Spinal cord (tissue), 10 donors: Measurements from ENCODE around the gene TPM3. TPM values are rescaled to one million over a fixed set of nuclear protein-coding genes. Genes with fewer than 3 reads are reported as not detected.

ENCODE experiments used
- DNase-seq, 6 donors: peaks; one replicate each; pipeline versions ENCODE4 v3.0.0 to v3.0.0-alpha.2; 2013 to 2015; ENCODE audit warnings: low spot score in 6 of 6, low read depth in 4 of 6
- H3K27ac ChIP-seq: one replicate; pipeline ENCODE4 v1.5.1; 2013; ENCODE audit warnings: low read depth, low read length, control low read depth
- H3K27me3 ChIP-seq: one replicate; pipeline ENCODE4 v1.6.1; 2013; ENCODE audit warnings: low read length; ENCODE audit not compliant: control insufficient read depth, insufficient read depth
- H3K36me3 ChIP-seq: one replicate; pipeline ENCODE4 v1.6.1; 2013; ENCODE audit warnings: low read length; ENCODE audit not compliant: control insufficient read depth, insufficient read depth
- H3K4me1 ChIP-seq: one replicate; pipeline ENCODE4 v1.6.1; 2013; ENCODE audit warnings: low read length; ENCODE audit not compliant: control insufficient read depth, insufficient read depth
- H3K4me3 ChIP-seq: one replicate; pipeline ENCODE4 v1.5.1; 2013; ENCODE audit warnings: low read depth, low read length, control low read depth
- H3K9me3 ChIP-seq: one replicate; pipeline ENCODE4 v1.6.1; 2013; ENCODE audit warnings: low read length; ENCODE audit not compliant: control insufficient read depth, insufficient read depth
- WGBS: methylation state at CpG from one replicate; pipeline ENCODE4 v1.1.5; 2013; ENCODE audit warnings: missing lambda C conversion rate; ENCODE audit not compliant: insufficient coverage; 5-methylcytosine and 5-hydroxymethylcytosine counted together
- polyA plus RNA-seq, 2 donors: library from polyadenylated mRNA; unstranded; fragments of 120-200 nt; gene quantifications; one replicate each; pipeline ENCODE4 v1.2.1, GENCODE V29; 2013; ENCODE audit not compliant: insufficient read length in 2 of 2
- total RNA-seq, 2 donors: library from RNA; depleted of rRNA in 1 of 2; stranded (reverse); fragments of 120-200 nt in 1 of 2; fragments of >200 nt in 1 of 2; gene quantifications; one replicate each; pipeline versions ENCODE4 v1.2.3 to v1.2.4, GENCODE V29; 2013 to 2014
- donor health status: healthy.

The TPM3 gene
- total and polyA plus RNA-seq, 4 donors = 147 to 235 (median 193) TPM

GRCh38 chr1:154223621-154224020 lies 31.7 kb upstream of the TPM3 start:
- no peak overlapping the region for H3K27ac ChIP-seq
- peaks cover 3% of the 10 kb centered on the region for H3K4me1 ChIP-seq
- H3K27me3 ChIP-seq = no peaks in the 10 kb centered on the region
- H3K9me3 ChIP-seq = no peaks in the 10 kb centered on the region
- no peak overlapping the region for H3K4me3 ChIP-seq
- peaks cover 23% of the 10 kb centered on the region for H3K36me3 ChIP-seq
- DNase-seq = no peak
- 100% methylated on average over 1 of the region's 2 CpGs for WGBS

DNA sequence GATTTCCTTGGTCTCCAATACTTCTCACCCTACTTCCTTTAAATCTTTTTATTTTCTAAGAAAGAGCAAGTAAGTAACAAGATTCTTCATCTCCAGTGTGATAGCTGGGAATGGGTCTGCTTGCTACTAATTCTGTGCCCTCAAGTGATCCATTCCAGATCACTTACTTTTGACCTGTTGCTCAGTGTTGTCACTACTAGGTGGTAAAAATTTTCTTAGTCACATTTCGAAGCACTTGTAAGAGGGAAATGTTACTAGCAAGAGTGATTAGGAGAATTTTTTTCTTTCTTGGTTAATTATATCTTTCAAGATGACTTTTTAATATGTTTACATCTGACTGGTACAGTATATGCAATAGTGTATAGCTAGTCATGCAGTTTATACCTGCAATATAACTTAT lies 31.0 kb upstream of the TPM3 start:
- H3K27me3 ChIP-seq = no peaks in the 10 kb centered on the region
- DNase-seq = no peak
- peaks cover 3% of the 10 kb centered on the region for H3K4me1 ChIP-seq
- no peak overlapping the region for H3K27ac ChIP-seq
- peaks cover 17% of the 10 kb centered on the region for H3K36me3 ChIP-seq
- no peak overlapping the region for H3K4me3 ChIP-seq
- H3K9me3 ChIP-seq = no peaks in the 10 kb centered on the region
- WGBS = no CpG with 5 or more reads among the region's 1 CpG

GRCh38 chr1:154222518-154222917 lies 30.6 kb upstream of the TPM3 start:
- Histone ChIP-seq H3K4me1 (peaks cover 3% of the 10 kb centered on the region), H3K27me3 (no peaks in the 10 kb centered on the region), H3K9me3 (no peaks in the 10 kb centered on the region), H3K4me3 (peak overlapping the region; percentile 88), H3K36me3 (peaks cover 17% of the 10 kb centered on the region), H3K27ac (no peak overlapping the region)
- WGBS = no CpG with 5 or more reads among the region's 1 CpG
- DNase-seq = no peak

DNA sequence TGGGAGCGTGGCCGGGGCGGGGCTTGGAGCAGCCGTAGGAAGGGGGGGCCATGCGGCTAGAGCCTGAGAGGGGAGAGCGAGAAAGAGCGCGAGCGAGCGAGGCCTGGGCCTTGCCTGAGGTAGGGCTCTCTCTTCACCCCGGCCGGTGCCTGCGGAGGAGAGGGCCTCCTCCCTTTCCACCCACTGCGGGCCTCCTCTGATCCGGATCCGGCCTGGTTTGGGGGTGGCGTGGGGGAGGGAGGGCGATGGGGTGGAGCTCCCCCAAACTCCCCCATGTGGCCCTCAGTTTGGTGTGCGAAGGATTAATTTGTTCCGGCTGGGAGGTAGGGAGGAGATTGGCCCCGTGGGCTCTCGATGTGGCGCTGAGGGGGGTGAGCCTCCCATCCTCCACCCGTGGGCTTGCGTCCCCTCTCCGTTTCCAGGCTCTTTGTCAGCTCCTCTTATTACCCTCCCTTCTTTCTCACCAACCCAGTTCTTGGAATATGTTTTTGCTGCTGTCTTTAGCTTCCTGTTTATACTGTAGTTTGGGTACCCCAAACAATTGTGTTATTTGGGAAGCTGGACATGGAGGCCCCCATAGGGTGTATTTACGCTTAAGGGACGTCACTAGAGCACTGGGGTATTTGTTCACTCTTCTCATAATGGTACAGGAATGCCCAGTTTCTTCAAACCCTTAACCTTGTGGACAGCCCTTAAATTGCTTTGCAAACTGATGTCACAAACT lies 29.5 kb upstream of the TPM3 start:
- DNase-seq = peak in 5 of 6 donors; percentile 8 to 75 (median 29)
- peaks cover 3% of the 10 kb centered on the region for H3K4me1 ChIP-seq
- 0% methylated on average over 4 of the region's 28 CpGs for WGBS
- peaks cover 18% of the 10 kb centered on the region for H3K36me3 ChIP-seq
- peak overlapping the region; percentile 88 for H3K4me3 ChIP-seq
- H3K27ac ChIP-seq = peak overlapping the region; percentile 93
- no peaks in the 10 kb centered on the region for H3K9me3 ChIP-seq
- no peaks in the 10 kb centered on the region for H3K27me3 ChIP-seq

- H3K27ac ChIP-seq = peak overlapping the region; percentile 93
- H3K27me3 ChIP-seq = no peaks in the 10 kb centered on the region
- WGBS = 0% methylated on average over 9 of the region's 33 CpGs
- no peaks in the 10 kb centered on the region for H3K9me3 ChIP-seq
- H3K4me1 ChIP-seq = peaks cover 3% of the 10 kb centered on the region
- DNase-seq = peak in 1 of 6 donors; percentile 28
- peak overlapping the region; percentile 88 for H3K4me3 ChIP-seq
- H3K36me3 ChIP-seq = peaks cover 21% of the 10 kb centered on the region
Observed at GRCh38 chr1:154220970-154221277, 29.0 kb upstream of the TPM3 start.

GRCh38 chr1:154220071-154220969 lies 28.4 kb upstream of the TPM3 start, which contains the start of gene UBAP2L:
Gene UBAP2L (plus strand): TSS chr1:154220955. CDS start chr1:154225124, 4,169 bp downstream.
- DNase-seq = peak; percentile 98 to 100 (median 98)
- peak within 1 kb of the TSS; percentile 97 for H3K27ac ChIP-seq
- peak within 1 kb of the TSS; percentile 88 for H3K4me3 ChIP-seq
- H3K27me3 ChIP-seq = no peaks in the 10 kb centered on the region
- peaks cover 18% of the 10 kb centered on the region for H3K36me3 ChIP-seq
- peaks cover 3% of the 10 kb centered on the region for H3K4me1 ChIP-seq
- WGBS = under 1% methylated on average over 66 of the region's 73 CpGs
- H3K9me3 ChIP-seq = no peaks in the 10 kb centered on the region

GRCh38 chr1:154219541-154219940 lies 27.6 kb upstream of the TPM3 start:
- WGBS = 45% methylated on average over 3 of the region's 5 CpGs
- H3K4me1 ChIP-seq = peaks cover 3% of the 10 kb centered on the region
- peak in 1 of 6 donors; percentile 9 for DNase-seq
- H3K27me3 ChIP-seq = no peaks in the 10 kb centered on the region
- peaks cover 19% of the 10 kb centered on the region for H3K36me3 ChIP-seq
- H3K9me3 ChIP-seq = no peaks in the 10 kb centered on the region
- peak overlapping the region; percentile 83 for H3K4me3 ChIP-seq
- H3K27ac ChIP-seq = peak overlapping the region; percentile 97

GRCh38 chr1:154218545-154218944 lies 26.6 kb upstream of the TPM3 start:
- no peak for DNase-seq
- Histone ChIP-seq H3K4me3 (no peak overlapping the region), H3K4me1 (peaks cover 3% of the 10 kb centered on the region), H3K9me3 (no peaks in the 10 kb centered on the region), H3K27ac (no peak overlapping the region), H3K27me3 (no peaks in the 10 kb centered on the region), H3K36me3 (peaks cover 26% of the 10 kb centered on the region)
- WGBS = 92% methylated on average over 2 of the region's 3 CpGs

GRCh38 chr1:154213274-154213673 lies 21.4 kb upstream of the TPM3 start:
- WGBS = 100% methylated on average over 1 of the region's 1 CpG
- Histone ChIP-seq H3K4me3 (no peak overlapping the region), H3K36me3 (peaks cover 72% of the 10 kb centered on the region), H3K27ac (no peak overlapping the region), H3K27me3 (no peaks in the 10 kb centered on the region), H3K4me1 (no peaks in the 10 kb centered on the region), H3K9me3 (no peaks in the 10 kb centered on the region)
- no peak for DNase-seq
